ENCODE results near the gene RIOK1.
"Not testable (repeated sequence)": the region's sequence is repeated elsewhere in the genome, so short reads cannot be mapped to it uniquely, and the experiment has no call there.

RIOK1 gene

DNA sequence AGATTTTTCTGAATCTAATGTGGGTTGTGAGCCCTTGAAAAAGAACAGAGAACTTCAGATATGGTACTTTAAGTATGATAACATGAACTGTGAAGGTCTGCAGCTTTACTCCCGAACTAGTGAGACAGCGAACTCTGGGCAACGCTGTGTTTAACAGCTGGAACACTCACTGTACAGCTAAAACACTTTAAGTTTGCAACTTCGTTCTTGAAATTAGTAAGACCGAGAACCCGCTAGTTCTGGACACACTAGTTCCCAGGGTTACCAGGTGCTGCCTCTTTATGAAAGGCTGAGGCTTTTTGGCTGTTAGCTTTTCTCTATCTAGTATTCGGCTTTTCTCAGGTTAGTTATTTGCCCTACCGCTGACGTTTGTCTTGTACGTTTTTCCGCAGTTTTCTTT is 52.9 kb downstream of the RIOK1 start:
- DNase-seq = no peak

DNA sequence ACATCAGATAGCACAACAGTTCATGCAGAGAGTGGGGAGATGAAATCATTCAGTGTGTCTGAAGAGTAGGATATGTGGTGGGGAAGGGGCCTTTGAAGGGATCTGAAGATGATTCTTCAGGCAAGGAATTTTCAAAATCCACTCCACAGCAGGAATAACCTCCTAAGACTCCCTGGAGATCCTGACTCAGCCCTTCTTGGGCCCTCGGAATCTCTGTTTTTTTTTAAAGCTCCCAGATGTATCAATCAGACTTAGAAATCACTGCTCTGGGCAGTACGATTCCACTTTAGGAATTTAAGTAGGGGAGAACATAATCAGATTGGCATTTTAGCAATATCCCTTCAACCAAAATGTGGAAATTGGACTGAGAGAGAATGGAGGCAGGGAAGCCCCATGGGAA is 55.5 kb downstream of the RIOK1 start:
- DNase-seq = no peak

DNA sequence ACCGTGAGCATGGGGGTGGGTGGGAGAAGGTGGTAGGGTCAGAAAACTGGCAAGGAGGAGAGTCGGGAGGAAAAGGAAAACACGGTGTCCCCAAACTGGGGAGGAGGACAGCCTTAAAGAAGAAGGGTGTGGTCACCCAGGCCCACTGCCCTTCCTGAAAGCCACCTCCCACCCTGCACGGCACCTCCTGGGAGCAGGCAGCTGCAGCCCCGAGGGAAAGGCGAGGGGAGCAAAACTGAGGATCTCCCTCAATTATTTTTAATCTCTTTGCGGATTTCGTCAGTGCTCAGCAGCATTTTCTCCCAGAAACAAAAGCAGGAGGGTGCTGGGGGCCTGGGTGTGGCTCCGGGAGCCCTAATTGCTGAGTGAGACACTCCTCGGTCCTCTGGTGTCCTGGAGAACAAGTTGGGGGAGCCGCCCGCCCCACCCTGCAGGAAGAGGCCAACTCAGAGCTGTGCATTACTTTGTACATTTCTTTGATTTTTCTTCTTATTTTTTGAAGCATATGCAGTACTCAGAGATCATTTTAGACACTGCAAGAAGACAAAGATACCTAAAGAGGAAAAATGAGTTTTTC is 56.4 kb downstream of the RIOK1 start:
- no peak for DNase-seq

DNA sequence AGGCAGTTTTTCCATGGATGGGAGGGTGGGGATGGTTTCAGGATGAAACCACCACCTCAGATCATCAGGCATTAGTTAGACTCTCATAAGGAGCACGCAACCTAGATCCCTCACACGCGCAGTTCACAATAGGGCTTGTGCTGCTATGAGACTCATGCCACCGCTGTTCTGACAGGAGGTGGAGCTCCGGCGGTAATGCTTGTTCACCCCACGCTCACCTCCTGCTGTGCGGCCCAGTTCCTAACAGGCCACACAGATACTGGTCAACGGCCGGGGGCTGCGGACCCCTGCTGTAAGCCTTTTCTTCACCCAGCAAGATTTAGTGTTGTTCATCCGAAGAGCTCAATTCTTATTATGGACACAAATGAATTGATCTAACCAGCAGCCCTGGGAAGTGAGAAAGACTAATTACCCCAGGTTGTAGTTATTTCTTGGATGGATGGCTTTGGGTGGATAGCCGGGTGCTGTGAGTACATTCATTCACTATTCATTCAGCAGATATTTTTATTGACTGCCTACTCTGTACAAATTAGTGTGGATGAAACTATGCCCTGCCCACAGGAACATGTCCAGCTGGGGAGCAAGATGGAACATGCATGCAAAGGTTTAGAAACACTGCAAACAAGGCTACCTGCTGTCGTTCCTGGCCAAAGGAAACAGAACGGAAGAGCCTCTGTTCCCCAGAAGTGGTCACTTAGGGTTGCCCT is 57.2 kb downstream of the RIOK1 start:
- no peak for DNase-seq

DNA sequence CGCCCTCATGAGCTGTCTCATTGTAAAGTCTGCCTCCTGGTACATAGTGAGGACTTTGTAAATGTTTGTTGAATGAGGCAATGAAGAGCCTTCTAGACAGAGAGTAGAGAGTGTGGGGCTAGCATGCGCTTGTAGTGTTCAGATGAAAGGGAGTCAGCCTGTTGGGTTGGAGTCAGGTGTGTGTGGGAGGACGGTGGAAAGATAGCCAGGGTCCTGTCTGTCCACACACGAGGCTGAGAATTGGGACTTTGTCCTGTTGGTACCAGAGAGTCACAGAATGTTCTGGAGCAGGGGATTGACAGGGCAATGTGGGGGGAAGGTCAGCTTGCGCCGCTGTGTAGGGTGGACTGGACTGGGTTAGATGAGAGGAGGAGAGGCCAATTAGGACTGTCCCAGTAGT is 58.6 kb downstream of the RIOK1 start:
- DNase-seq = no peak

DNA sequence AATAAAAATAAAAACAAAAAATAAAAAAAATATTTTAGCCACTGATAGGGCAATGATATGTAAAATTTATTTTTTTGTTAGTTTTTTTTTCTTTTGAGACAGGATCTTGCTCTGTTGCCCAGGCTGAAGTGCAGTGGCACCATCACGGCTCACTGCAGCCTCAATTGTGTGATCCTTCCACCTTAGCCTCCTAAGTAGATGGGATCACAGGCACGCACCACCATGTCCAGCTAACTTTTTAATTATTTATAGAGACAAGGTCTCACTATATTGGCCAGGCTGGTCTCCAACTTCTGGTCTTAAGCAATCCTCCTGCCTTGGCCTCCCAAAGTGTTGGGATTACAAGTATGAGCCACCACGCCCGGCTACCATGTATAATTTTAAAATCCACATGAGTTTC is 59.4 kb downstream of the RIOK1 start:
- DNase-seq = no peak

DNA sequence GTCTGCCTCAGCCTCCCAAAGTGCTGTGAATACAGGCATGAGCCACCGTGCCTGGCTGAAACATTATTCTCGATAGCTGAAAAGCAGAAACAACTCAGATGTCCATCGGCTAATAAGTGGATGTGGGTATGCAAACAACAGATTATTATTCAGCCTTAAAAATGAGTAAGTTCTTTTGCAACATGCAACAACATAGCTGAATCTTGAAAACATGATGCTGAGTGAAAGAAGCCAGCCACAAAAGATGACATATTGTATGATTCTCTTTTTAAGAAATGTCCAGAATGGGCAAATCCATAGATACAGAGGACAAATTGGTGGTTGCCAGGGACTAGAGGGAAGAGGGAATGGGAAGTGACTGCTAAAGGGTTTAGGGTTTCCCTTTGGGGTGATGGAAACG is 61.7 kb downstream of the RIOK1 start:
- no peak for DNase-seq

DNA sequence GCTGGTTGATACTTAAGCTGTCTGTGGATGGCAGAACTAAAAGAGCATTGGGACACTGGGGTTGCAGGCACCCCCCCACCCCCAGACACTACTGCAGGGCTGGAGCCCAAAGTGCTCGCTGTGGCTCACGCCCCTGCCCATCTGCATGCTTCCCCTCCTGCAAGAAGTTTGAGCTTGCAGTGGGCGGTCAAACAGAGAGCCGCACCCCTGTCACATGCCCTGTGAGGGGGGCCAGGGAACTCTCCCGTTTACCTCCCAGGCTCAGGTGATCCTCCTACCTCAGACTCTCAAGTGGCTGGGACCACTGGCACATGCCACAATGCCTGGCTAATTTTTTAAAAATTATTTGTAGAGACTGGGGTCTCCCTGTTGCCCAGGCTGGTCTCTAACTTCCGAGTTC is 63.3 kb downstream of the RIOK1 start:
- DNase-seq = no peak

DNA sequence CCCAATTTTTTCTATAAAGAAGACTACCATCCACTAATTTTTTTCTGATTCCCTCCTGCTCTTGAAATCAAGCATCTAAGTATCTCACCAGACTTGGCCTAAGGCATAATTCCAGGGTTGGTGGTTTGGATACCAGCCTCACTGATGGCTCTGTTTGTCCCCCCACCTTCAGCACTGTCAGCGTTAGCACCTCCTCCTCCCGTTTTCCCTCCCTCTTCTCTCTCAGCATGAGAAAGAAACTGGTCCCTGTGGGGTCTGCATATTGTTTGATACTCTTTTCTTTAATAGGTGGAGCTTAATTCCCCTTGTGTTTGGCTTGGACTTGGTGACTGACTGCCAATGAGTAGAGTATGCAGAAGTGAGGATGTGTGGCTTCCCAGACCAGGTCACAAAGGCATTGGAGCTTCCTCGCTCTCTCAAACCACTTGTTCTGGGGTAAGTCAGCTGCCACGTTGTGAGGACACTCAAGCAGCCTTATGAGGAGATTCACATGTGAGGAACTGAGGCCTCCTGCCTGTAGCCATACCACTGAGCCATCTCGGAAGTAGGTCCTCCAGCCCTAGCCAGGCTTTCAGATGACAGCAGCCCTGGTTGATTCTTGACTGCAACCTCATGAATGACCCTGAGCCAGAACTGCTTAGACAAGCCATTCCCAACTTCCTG is 65.2 kb downstream of the RIOK1 start:
- DNase-seq = no peak

DNA sequence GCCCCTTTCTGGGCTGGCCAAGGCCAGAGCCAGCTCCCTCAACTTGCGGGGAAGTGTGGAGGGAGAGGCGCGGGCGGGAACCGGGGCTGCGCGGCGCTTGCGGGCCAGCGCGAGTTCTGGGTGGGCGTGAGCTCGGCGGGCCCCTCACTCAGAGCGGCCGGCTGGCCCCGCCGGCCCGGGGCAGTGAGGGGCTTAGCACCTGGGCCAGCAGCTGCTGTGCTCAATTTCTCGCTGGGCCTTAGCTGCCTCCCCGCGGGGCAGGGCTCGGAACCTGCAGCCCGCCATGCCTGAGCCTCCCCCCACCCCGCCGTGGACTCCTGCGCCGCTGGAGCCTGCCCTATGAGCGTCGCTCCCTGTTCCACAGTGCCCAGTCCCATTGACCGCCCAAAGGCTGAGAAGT is 66.7 kb downstream of the RIOK1 start:
- DNase-seq = not testable (repeated sequence)

DNA sequence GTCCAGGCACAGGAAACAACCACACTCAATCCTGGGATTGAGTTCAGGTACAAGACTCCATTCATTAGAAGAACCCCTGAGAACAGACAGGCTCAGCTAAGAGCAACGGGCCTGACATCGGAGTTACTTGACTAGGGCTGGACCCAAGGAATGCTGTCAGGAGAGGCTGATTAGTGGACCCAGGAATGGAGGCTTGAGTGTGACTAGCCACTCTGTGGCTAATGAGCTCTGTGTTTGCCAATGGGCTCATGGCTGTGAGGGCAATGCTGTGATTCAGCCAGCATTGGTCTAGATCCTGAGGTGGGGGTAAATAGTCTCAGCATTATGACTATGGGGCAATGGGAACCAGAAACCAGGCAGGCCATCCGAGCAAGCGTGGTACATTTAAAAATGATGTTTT is 71.8 kb downstream of the RIOK1 start:
- no peak for DNase-seq

DNA sequence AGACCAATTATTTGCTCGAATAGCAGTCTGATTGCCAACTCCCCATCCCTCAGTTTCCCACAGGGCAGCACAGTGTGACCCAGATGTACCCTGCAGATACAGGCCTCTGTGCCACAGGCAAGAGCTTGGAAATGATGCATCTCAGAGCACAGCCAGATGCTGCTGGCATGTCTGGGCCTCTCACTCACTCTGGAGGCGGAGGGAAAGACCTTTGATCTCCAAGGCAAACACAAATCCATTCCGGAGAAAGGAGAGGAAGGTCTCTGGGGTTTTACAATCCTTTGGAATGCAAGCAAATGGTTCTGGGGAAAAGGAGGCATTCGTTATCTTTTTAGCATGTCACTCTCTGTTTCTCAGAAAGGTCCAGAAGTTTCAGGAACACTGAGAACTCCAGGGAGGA is 74.2 kb downstream of the RIOK1 start:
- no peak for DNase-seq

DNA sequence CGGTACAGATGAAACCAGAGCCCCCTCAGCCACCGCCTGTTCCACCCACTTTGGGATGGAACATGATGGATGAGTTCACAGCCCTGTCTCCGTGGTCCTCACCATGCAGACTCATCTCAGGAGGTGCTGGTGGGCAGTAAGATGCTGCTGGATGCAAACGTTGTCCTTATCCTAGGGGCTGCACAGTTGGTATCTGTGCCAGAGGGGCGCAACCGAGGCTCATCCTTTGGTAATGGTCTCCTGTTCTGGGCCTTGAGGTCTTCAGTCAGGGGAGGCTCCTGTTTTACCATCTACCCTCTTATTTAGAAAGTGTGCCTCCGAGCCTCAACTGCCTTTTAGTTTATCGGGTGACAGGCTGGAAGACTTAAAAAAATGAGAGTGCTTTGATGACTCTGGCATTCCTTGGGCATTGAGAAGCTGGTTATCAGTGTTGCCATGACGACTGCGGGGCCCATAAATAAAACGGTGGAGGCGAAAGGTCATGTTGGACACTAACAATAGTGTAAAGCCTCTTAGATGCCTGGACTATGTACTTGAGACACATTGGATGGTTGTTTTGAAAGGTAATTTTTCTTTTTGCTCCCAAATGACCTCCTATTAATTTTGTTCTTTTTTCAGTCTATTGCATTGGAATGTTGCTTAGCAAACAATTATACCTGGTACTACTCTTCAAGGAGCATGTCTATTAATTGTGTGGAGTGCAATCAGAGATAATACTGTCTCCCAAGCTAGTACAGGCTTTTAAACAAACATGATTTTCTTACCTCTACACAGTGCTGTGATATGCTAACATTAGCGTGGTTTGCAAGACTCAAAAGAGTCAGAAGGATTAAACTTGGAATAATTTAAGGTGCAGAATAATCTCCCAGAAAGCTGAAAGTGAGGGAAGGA is 77.6 kb downstream of the RIOK1 start:
- no peak for DNase-seq
